ENCODE data around the gene ATP1B2.

DNA sequence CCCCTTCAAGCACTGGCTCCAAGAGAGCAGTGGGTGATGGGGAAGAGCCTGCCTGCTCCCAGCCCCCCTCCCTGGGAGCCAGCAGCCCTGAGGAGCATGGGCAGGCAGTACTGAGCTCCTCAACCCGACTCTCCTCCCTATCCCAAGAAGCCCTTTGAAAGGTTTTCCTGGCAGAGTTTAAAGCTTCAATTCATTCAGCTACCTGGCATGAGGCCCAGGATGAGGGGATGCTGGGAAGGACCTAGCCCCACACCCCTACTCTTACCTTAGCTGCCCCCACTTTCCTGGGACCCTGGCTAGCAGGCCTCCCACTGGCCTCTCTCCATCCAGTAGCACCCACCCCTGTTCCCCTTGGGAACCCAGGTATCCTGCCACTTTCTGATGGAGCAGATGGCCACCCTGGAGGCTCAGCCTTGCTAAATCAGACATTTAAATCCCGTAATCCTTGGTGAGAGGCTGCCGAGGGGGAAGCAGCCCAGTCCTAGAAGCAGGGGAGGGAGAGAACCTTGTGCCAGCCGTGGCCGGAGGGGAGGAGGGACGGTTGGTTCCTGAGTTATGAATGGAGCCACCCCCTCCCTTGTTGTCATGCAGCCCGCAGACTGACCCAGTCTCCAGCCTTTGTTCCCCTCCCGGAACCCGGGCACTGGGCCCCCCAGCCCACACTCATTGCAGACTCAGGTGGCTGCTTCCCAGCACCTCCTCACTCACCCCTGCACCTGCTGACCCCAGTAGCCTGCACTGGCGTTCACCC lies 17.1 kb downstream of the ATP1B2 start:
- TF ChIP-seq, protein P1, sequence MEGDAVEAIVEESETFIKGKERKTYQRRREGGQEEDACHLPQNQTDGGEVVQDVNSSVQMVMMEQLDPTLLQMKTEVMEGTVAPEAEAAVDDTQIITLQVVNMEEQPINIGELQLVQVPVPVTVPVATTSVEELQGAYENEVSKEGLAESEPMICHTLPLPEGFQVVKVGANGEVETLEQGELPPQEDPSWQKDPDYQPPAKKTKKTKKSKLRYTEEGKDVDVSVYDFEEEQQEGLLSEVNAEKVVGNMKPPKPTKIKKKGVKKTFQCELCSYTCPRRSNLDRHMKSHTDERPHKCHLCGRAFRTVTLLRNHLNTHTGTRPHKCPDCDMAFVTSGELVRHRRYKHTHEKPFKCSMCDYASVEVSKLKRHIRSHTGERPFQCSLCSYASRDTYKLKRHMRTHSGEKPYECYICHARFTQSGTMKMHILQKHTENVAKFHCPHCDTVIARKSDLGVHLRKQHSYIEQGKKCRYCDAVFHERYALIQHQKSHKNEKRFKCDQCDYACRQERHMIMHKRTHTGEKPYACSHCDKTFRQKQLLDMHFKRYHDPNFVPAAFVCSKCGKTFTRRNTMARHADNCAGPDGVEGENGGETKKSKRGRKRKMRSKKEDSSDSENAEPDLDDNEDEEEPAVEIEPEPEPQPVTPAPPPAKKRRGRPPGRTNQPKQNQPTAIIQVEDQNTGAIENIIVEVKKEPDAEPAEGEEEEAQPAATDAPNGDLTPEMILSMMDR (IDR thresholded peaks at IDR 0.05; ENCODE audit: low read length) = no peak
- TF ChIP-seq EZH2phosphoT487 (IDR thresholded peaks at IDR 0.05; ENCODE audit: low read length) (no peak), EZH2 (optimal IDR thresholded peaks at IDR 0.05; ENCODE audit: low read depth, low read length) (no peak)
